Activated CD4-positive, alpha-beta T cell treated with anti-CD3 and anti-CD28 coated beads, Interleukin-2, amount 50 U/mL, for 1 hour (primary cell): ENCODE data around the gene NRG3.
"Not testable (repeated sequence)": the region's sequence is repeated elsewhere in the genome, so short reads cannot be mapped to it uniquely, and the experiment has no call there.

ENCODE experiments used
- DNase-seq: peaks from one replicate; pipeline ENCODE4 v3.0.0-alpha.2; 2020

Gene NRG3

GRCh38 chr10:81963606-81964005, 88.6 kb downstream of the NRG3 start:
- no peak for DNase-seq

GRCh38 chr10:81967716-81968115, 92.7 kb downstream of the NRG3 start:
- DNase-seq: no peak

GRCh38 chr10:81969136-81969535, 94.1 kb downstream of the NRG3 start:
- no peak for DNase-seq

GRCh38 chr10:81978238-81978637, 103.2 kb downstream of the NRG3 start:
- DNase-seq: no peak

- no peak for DNase-seq
Observed at GRCh38 chr10:81981724-81982123, 106.7 kb downstream of the NRG3 start.

- no peak for DNase-seq
Observed at GRCh38 chr10:81984428-81984827, 109.4 kb downstream of the NRG3 start.

GRCh38 chr10:81995254-81995653, 120.3 kb downstream of the NRG3 start:
- DNase-seq: no peak

- DNase-seq: no peak
Observed at GRCh38 chr10:81996927-81997326, 121.9 kb downstream of the NRG3 start.

- no peak for DNase-seq
Observed at GRCh38 chr10:82020999-82021398, 146.0 kb downstream of the NRG3 start.

GRCh38 chr10:82027711-82028110, 152.7 kb downstream of the NRG3 start:
- DNase-seq: no peak

- DNase-seq: no peak
Observed at GRCh38 chr10:82037076-82037475, 162.1 kb downstream of the NRG3 start.

GRCh38 chr10:82038587-82038986, 163.6 kb downstream of the NRG3 start:
- DNase-seq: no peak

GRCh38 chr10:82040336-82040735, 165.3 kb downstream of the NRG3 start:
- no peak for DNase-seq

- no peak for DNase-seq
Observed at GRCh38 chr10:82041018-82041417, 166.0 kb downstream of the NRG3 start.

GRCh38 chr10:82056391-82056790, 181.4 kb downstream of the NRG3 start:
- no peak for DNase-seq

GRCh38 chr10:82067192-82067591, 192.2 kb downstream of the NRG3 start:
- DNase-seq: not testable (repeated sequence)

- DNase-seq: no peak
Observed at GRCh38 chr10:82068501-82068900, 193.5 kb downstream of the NRG3 start.

- no peak for DNase-seq
Observed at GRCh38 chr10:82071231-82071630, 196.2 kb downstream of the NRG3 start.

GRCh38 chr10:82072124-82072523, 197.1 kb downstream of the NRG3 start:
- DNase-seq: no peak

- no peak for DNase-seq
Observed at GRCh38 chr10:82075605-82076004, 200.6 kb downstream of the NRG3 start.

- no peak for DNase-seq
Observed at GRCh38 chr10:82084496-82084895, 209.5 kb downstream of the NRG3 start.

GRCh38 chr10:82084904-82085303, 209.9 kb downstream of the NRG3 start:
- DNase-seq: no peak

- DNase-seq: no peak
Observed at GRCh38 chr10:82089327-82089726, 214.3 kb downstream of the NRG3 start.

- DNase-seq: no peak
Observed at GRCh38 chr10:82091413-82091812, 216.4 kb downstream of the NRG3 start.

GRCh38 chr10:82092111-82092510, 217.1 kb downstream of the NRG3 start:
- no peak for DNase-seq

- DNase-seq: no peak
Observed at GRCh38 chr10:82124713-82125112, 249.7 kb downstream of the NRG3 start.
